Esophagus muscularis mucosa (tissue), 3 donors: ENCODE results near the gene MYBBP1A.

Experiments used
- POLR2A ChIP-seq: fragments of 450-650 bp; IDR thresholded peaks from one replicate; pipeline ENCODE4 v1.6.1; 2017; ENCODE audit warnings: antibody characterized with exemption, moderate library complexity, mild to moderate bottlenecking, low read depth
- POLR2AphosphoS5 ChIP-seq, 2 donors: sonication (generic); formaldehyde crosslinking; IDR thresholded peaks; one replicate each; pipeline ENCODE4 v1.6.1; 2017; ENCODE audit warnings: antibody characterized with exemption in 2 of 2
- TF ChIP-seq, protein P1 (sequence below), 3 experiments: fragments of 200-600 bp in 2 of 3; fragments of 450-650 bp in 1 of 3; sonication (generic) in 2 of 3; IDR thresholded peaks; one replicate each; pipeline ENCODE4 v1.5.1; 2017 to 2019; ENCODE audit warnings: antibody characterized with exemption in 3 of 3, mild to moderate bottlenecking in 2 of 3, moderate library complexity in 1 of 3

DNA sequence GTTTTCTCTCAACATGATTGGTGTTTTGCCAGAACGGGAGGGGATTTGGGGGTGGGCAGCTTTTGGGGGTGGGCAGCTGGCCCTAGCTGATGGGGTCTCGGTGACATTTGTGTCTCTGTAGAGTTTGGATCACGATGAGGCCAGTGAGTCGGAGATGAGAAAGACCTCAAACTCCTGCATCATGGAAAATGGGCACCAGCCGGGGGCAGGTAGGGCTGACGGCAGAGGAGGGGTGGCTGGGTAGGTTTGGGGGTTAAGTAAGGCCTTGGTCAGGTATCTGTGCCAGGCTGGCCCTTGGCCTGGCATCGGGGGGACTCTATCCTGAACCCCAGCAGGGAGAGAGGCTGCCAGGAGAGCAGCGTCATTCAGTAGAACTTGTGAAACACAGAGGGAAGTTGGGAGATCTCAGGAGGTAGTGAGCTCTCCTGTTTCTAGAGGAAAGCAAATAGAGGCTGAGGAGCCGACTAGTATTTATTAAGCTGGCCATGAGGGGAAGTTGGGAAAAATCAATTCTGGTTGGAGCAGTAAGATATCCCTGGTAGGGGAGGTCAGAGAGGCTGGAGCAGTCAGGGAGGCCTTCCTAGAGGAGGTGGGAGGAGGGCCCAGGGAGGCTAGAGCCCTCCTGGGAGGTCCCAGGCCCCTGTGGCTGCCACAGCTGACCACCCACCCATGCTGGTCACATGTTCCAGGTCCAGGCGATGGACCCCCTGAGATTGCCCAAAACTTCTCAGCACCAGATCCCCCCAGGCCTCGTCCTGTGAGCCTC lies 37.2 kb upstream of the MYBBP1A start:
- TF ChIP-seq, protein P1, sequence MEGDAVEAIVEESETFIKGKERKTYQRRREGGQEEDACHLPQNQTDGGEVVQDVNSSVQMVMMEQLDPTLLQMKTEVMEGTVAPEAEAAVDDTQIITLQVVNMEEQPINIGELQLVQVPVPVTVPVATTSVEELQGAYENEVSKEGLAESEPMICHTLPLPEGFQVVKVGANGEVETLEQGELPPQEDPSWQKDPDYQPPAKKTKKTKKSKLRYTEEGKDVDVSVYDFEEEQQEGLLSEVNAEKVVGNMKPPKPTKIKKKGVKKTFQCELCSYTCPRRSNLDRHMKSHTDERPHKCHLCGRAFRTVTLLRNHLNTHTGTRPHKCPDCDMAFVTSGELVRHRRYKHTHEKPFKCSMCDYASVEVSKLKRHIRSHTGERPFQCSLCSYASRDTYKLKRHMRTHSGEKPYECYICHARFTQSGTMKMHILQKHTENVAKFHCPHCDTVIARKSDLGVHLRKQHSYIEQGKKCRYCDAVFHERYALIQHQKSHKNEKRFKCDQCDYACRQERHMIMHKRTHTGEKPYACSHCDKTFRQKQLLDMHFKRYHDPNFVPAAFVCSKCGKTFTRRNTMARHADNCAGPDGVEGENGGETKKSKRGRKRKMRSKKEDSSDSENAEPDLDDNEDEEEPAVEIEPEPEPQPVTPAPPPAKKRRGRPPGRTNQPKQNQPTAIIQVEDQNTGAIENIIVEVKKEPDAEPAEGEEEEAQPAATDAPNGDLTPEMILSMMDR (IDR thresholded peaks at IDR 0.05) = no peak
- no peak for TF ChIP-seq POLR2A
- no peak for TF ChIP-seq POLR2AphosphoS5 (IDR thresholded peaks at IDR 0.05)
